PC-3 (cell line): Measurements from ENCODE around the gene PSRC1.

ENCODE experiments used
- EZH2phosphoT487 ChIP-seq: fragments of 300-600 bp; sonication (generic); IDR thresholded peaks from 2 replicates; pipeline ENCODE4 v1.6.1; 2018; ENCODE audit warnings: mild to moderate bottlenecking, antibody characterized with exemption, low read length, borderline replicate concordance
- TF ChIP-seq, protein P1 (sequence below): fragments of 300-600 bp; sonication (generic); conservative IDR thresholded peaks from 2 replicates; pipeline ENCODE4 v1.5.1; 2017; ENCODE audit warnings: antibody characterized with exemption, low read depth, mild to moderate bottlenecking, low read length

DNA sequence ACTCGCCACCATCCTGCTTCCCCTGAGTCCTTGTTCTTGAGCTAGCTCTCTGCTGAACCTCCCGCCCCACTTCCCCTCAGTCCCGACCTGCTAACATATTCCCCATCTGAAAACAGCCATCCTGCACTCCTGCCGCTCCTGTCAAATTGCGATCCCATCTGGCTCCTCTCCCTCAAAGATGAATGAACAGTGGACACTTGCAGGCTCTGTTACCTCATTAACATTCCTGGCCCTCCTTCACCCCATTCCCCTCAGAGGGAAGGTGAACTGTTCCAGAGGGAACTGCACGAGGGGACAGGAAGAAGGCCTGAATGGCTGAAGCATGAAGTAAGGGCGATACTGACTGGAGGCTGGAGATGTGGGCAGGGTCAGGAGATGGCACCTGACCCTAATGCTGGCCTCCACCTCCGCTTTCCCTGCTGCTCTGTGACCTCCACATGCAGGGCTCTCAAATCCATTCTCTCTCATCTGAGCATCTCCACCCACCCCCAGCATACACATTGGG, 41.1 kb downstream of the PSRC1 start:
- TF ChIP-seq, protein P1, sequence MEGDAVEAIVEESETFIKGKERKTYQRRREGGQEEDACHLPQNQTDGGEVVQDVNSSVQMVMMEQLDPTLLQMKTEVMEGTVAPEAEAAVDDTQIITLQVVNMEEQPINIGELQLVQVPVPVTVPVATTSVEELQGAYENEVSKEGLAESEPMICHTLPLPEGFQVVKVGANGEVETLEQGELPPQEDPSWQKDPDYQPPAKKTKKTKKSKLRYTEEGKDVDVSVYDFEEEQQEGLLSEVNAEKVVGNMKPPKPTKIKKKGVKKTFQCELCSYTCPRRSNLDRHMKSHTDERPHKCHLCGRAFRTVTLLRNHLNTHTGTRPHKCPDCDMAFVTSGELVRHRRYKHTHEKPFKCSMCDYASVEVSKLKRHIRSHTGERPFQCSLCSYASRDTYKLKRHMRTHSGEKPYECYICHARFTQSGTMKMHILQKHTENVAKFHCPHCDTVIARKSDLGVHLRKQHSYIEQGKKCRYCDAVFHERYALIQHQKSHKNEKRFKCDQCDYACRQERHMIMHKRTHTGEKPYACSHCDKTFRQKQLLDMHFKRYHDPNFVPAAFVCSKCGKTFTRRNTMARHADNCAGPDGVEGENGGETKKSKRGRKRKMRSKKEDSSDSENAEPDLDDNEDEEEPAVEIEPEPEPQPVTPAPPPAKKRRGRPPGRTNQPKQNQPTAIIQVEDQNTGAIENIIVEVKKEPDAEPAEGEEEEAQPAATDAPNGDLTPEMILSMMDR = no peak
- no peak for TF ChIP-seq EZH2phosphoT487
